ENCODE data around the gene TSPEAR. TPM values are rescaled to one million over a fixed set of nuclear protein-coding genes. Genes with fewer than 3 reads are reported as not detected.
"Not testable (repeated sequence)": the region's sequence is repeated elsewhere in the genome, so short reads cannot be mapped to it uniquely, and the experiment has no call there.

The TSPEAR gene
- total RNA-seq, 2 experiments from 2014 or later: not detected

- Histone ChIP-seq H3K79me2 (ENCODE audit: insufficient read depth, low read depth, low read length) (no peaks in the 10 kb centered on the region), H3K4me2 (ENCODE audit: low read length) (no peak overlapping the region), H3K9me3 (ENCODE audit: low read length) (0 out of 2 replicates have a peak, but pooled peaks cover 4% of the 10 kb centered on the region), H2AFZ (ENCODE audit: low read length) (no peak overlapping the region), H3K36me3 (ENCODE audit: insufficient read depth, low read length) (no peaks in the 10 kb centered on the region), H4K20me1 (ENCODE audit: insufficient read depth, low read length) (no peaks in the 10 kb centered on the region), H3K4me1 (ENCODE audit: insufficient read depth, low read length, poor library complexity, severe bottlenecking) (no peaks in the 10 kb centered on the region), H3K9me2 (ENCODE audit: insufficient read depth, low read length) (no peaks in the 10 kb centered on the region), H3K27ac (ENCODE audit: low read depth, low read length, poor library complexity, severe bottlenecking) (no peak overlapping the region), H3K4me3 (ENCODE audit: low read depth, low read length, poor library complexity, severe bottlenecking) (no peak overlapping the region)
- ChIA-PET POLR2A (interaction anchor here (0.6 kb wide), 1 partner anchor 474 kb away, joined by 3 read pairs; no protein-coding TSS in a partner anchor), CTCF (ENCODE audit: unreplicated experiment) (no interaction called here)
- DNase-seq (ENCODE audit: low spot score): no peak
- TF ChIP-seq EZH2phosphoT487 (IDR thresholded peaks at IDR 0.05; ENCODE audit: borderline replicate concordance, low read depth, low read length): no peak
- TF ChIP-seq, protein P1, sequence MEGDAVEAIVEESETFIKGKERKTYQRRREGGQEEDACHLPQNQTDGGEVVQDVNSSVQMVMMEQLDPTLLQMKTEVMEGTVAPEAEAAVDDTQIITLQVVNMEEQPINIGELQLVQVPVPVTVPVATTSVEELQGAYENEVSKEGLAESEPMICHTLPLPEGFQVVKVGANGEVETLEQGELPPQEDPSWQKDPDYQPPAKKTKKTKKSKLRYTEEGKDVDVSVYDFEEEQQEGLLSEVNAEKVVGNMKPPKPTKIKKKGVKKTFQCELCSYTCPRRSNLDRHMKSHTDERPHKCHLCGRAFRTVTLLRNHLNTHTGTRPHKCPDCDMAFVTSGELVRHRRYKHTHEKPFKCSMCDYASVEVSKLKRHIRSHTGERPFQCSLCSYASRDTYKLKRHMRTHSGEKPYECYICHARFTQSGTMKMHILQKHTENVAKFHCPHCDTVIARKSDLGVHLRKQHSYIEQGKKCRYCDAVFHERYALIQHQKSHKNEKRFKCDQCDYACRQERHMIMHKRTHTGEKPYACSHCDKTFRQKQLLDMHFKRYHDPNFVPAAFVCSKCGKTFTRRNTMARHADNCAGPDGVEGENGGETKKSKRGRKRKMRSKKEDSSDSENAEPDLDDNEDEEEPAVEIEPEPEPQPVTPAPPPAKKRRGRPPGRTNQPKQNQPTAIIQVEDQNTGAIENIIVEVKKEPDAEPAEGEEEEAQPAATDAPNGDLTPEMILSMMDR (conservative IDR thresholded peaks at IDR 0.05; ENCODE audit: low read length): no peak
- BruUV-seq (replicated peaks): no TSS peak
- intact Hi-C loops (cut with micrococcal nuclease; ENCODE audit: unreplicated experiment): no loop called here
Observed at GRCh38 chr21:44692798-44693512, 18.4 kb downstream of the TSPEAR start.

DNA sequence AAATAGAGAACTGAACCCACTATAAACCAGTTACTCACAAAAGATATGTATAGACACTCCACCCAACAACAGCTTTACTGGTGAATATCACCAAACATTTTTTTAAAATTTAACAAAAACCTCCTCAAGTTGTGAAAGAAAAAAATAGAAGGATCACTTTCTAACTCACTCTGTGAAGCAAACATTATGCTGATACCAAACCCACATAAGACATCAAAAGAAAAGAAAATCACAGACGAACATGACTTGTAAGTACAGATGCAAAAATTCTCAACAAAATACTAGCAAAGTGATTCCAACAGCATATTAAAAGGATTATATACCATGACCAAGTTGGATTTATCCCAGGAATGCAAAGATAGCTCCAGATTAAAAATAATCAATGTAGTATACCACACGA lies 19.7 kb downstream of the TSPEAR start:
- no peak for TF ChIP-seq EZH2phosphoT487 (IDR thresholded peaks at IDR 0.05; ENCODE audit: borderline replicate concordance, low read depth, low read length)
- TF ChIP-seq, protein P1 (conservative IDR thresholded peaks at IDR 0.05; ENCODE audit: low read length): no peak
- no peak overlapping the region for H3K4me3 ChIP-seq (ENCODE audit: low read depth, low read length, poor library complexity, severe bottlenecking)
- H3K4me1 ChIP-seq (ENCODE audit: insufficient read depth, low read length, poor library complexity, severe bottlenecking): no peaks in the 10 kb centered on the region
- H2AFZ ChIP-seq (ENCODE audit: low read length): no peak overlapping the region
- CTCF ChIA-PET (ENCODE audit: unreplicated experiment): no interaction called here
- H3K79me2 ChIP-seq (ENCODE audit: insufficient read depth, low read depth, low read length): no peaks in the 10 kb centered on the region
- no peaks in the 10 kb centered on the region for H4K20me1 ChIP-seq (ENCODE audit: insufficient read depth, low read length)
- 0 out of 2 replicates have a peak, but pooled peaks cover 4% of the 10 kb centered on the region for H3K9me3 ChIP-seq (ENCODE audit: low read length)
- no peak overlapping the region for H3K27ac ChIP-seq (ENCODE audit: low read depth, low read length, poor library complexity, severe bottlenecking)
- no peak for DNase-seq (ENCODE audit: low spot score)
- H3K36me3 ChIP-seq (ENCODE audit: insufficient read depth, low read length): no peaks in the 10 kb centered on the region
- no TSS peak for BruUV-seq (replicated peaks)
- intact Hi-C loops (cut with micrococcal nuclease; ENCODE audit: unreplicated experiment): no loop called here
- no peak overlapping the region for H3K4me2 ChIP-seq (ENCODE audit: low read length)
- POLR2A ChIA-PET: interaction anchor here (0.6 kb wide), 1 partner anchor 869 kb away, joined by 5 read pairs; no protein-coding TSS in a partner anchor
- no peaks in the 10 kb centered on the region for H3K9me2 ChIP-seq (ENCODE audit: insufficient read depth, low read length)

DNA sequence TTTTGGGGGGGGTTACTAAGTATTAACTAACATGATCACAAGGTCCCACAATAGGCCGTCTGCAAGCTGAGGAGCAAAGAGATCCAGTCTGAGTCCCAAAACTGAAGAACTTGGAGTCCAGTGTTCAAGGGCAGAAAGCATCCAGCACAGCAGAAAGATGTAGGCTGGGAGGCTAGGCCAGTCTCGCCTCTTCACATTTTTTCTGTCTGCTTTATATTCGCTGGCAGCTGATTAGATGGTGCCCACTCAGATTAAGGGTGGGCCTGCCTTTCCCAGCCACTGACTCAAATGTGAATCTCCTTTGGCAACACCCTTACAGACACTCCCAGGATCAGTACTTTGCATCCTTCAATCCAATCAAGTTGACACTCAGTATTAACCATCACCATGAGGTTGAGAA lies 21.6 kb downstream of the TSPEAR start:
- H3K9me3 ChIP-seq (ENCODE audit: low read length); H2AFZ ChIP-seq (ENCODE audit: low read length); DNase-seq (ENCODE audit: low spot score); H3K79me2 ChIP-seq (ENCODE audit: insufficient read depth, low read depth, low read length); BruUV-seq (replicated peaks); H3K27ac ChIP-seq (ENCODE audit: low read depth, low read length, poor library complexity, severe bottlenecking); H3K4me1 ChIP-seq (ENCODE audit: insufficient read depth, low read length, poor library complexity, severe bottlenecking); H3K4me3 ChIP-seq (ENCODE audit: low read depth, low read length, poor library complexity, severe bottlenecking); intact Hi-C loops (cut with micrococcal nuclease; ENCODE audit: unreplicated experiment); CTCF ChIA-PET (ENCODE audit: unreplicated experiment); H3K9me2 ChIP-seq (ENCODE audit: insufficient read depth, low read length); H4K20me1 ChIP-seq (ENCODE audit: insufficient read depth, low read length); POLR2A ChIA-PET; H3K4me2 ChIP-seq (ENCODE audit: low read length); H3K36me3 ChIP-seq (ENCODE audit: insufficient read depth, low read length): not testable (repeated sequence)

All from OCI-LY7 (cell line).